K562 (cell line): ENCODE results near the gene GPN1. TPM values are rescaled to one million over a fixed set of nuclear protein-coding genes. Genes with fewer than 3 reads are reported as not detected.

ENCODE experiments used
- HBP1 ChIP-seq: fragments of 450-650 bp; formaldehyde crosslinking; IDR thresholded peaks from 2 replicates; pipeline ENCODE4 v1.4.0; 2022; ENCODE audit warnings: missing genetic modification characterization
- HMGXB4 ChIP-seq: sonication (generic); formaldehyde crosslinking; IDR thresholded peaks from 2 replicates; pipeline ENCODE4 v1.8.1; 2023; ENCODE audit warnings: mild to moderate bottlenecking, missing genetic modification reagents
- ILK ChIP-seq: fragments of 450-650 bp; IDR thresholded peaks from 2 replicates; pipeline ENCODE4 v1.6.1; 2016; ENCODE audit warnings: missing genetic modification characterization, low read depth, mild to moderate bottlenecking, missing compliant biosample characterization, moderate library complexity, borderline replicate concordance
- IRF2 ChIP-seq: sonication (generic); formaldehyde crosslinking; IDR thresholded peaks from 2 replicates; pipeline ENCODE4 v1.8.1; 2022; ENCODE audit warnings: mild to moderate bottlenecking, missing genetic modification reagents
- NR4A1 ChIP-seq, 2 experiments: fragments of 250-450 bp in 1 of 2; fragments of 450-650 bp in 1 of 2; sonication (Bioruptor Pico) in 1 of 2; IDR thresholded peaks; 2 replicates each; pipeline versions ENCODE4 v1.4.0 to v1.6.1; 2016 to 2020; ENCODE audit warnings: mild to moderate bottlenecking in 2 of 2, missing compliant biosample characterization in 1 of 2, missing genetic modification characterization in 1 of 2, moderate library complexity in 1 of 2
- PBX2 ChIP-seq, 2 experiments: IDR thresholded peaks in 1 of 2; conservative IDR thresholded peaks in 1 of 2; 2 replicates each; pipeline ENCODE4 v1.6.1; 2016; ENCODE audit warnings: low read depth in 2 of 2, mild to moderate bottlenecking in 1 of 2, missing compliant biosample characterization in 1 of 2, missing genetic modification characterization in 1 of 2, moderate library complexity in 1 of 2
- ZMIZ1 ChIP-seq, 2 experiments: fragments of 150-350 bp in 1 of 2; IDR thresholded peaks; 2 replicates each; pipeline ENCODE4 v1.6.1; 2012 to 2016; ENCODE audit warnings: low read depth in 2 of 2, low read length in 2 of 2, mild to moderate bottlenecking in 1 of 2, moderate library complexity in 1 of 2
- ZNF282 ChIP-seq: sonication (generic); formaldehyde crosslinking; IDR thresholded peaks from 2 replicates; pipeline ENCODE4 v1.8.1; 2023; ENCODE audit warnings: missing genetic modification reagents
- polyA plus RNA-seq, 8 experiments: library from polyadenylated mRNA; depleted of rRNA in 4 of 8; stranded (reverse) in 5 of 8; unstranded in 3 of 8; fragments of >200 nt; fragmentation: Nextera tagmentation in 2 of 8; fragmentation: Illumina TruSeq in 1 of 8; extraction: Ambion mirVana in 2 of 8; extraction: Trizol in 1 of 8; gene quantifications; 2 replicates each; pipeline versions ENCODE4 v1.2.1 to v1.2.3, GENCODE V29; 2011 to 2014; ENCODE audit warnings: inconsistent platforms in 1 of 8, missing spikeins in 1 of 8
- total RNA-seq, 7 experiments: library from RNA; depleted of rRNA in 6 of 7; stranded (reverse); fragments of >200 nt in 6 of 7; fragmentation: Illumina TruSeq in 2 of 7; extraction: Trizol in 2 of 7; gene quantifications; 2 replicates each; pipeline versions ENCODE4 v1.2.1 to v1.2.3, GENCODE V29; 2011 to 2021; ENCODE audit warnings: low replicate concordance in 1 of 7
- TF ChIP-seq, protein P1 (sequence below): fragments of 450-650 bp; formaldehyde crosslinking; IDR thresholded peaks from 2 replicates; pipeline ENCODE4 v1.4.0; 2020; ENCODE audit warnings: mild to moderate bottlenecking
- TF ChIP-seq, protein P2 (sequence below): fragments of 250-450 bp; sonication (Bioruptor Pico); IDR thresholded peaks from 2 replicates; pipeline ENCODE4 v1.4.0; 2020; ENCODE audit warnings: mild to moderate bottlenecking, moderate library complexity, borderline replicate concordance

The GPN1 gene
- total and polyA plus RNA-seq, 9 of the 15 experiments (the other 6 are each of a cell fraction or from before 2014, with no cell fraction given) = 23.4 to 171 (median 48.2) TPM

GRCh38 chr2:27683390-27684071, 54.7 kb downstream of the GPN1 start (continued):
- TF ChIP-seq HBP1 (no peak), ILK (tag) (no peak), PBX2 (CRISPR knock-in tag; IDR thresholded peaks at IDR 0.05; ENCODE audit: low read depth) (no peak), PBX2 (tag; conservative IDR thresholded peaks at IDR 0.05; ENCODE audit: low read depth) (no peak; the same call in 1 of the 2 replicates), NR4A1 (CRISPR knock-in tag; IDR thresholded peaks at IDR 0.05) (no peak), NR4A1 (tag; IDR thresholded peaks at IDR 0.05) (no peak), ZNF282 (CRISPR knock-in tag) (no peak), IRF2 (CRISPR knock-in tag) (no peak), HMGXB4 (CRISPR knock-in tag) (no peak), ZMIZ1 (IDR thresholded peaks at IDR 0.05; ENCODE audit: low read depth in 2 of 2, low read length in 2 of 2) (no peak)
- TF ChIP-seq, protein P1, sequence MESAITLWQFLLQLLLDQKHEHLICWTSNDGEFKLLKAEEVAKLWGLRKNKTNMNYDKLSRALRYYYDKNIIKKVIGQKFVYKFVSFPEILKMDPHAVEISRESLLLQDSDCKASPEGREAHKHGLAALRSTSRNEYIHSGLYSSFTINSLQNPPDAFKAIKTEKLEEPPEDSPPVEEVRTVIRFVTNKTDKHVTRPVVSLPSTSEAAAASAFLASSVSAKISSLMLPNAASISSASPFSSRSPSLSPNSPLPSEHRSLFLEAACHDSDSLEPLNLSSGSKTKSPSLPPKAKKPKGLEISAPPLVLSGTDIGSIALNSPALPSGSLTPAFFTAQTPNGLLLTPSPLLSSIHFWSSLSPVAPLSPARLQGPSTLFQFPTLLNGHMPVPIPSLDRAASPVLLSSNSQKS = no peak
- TF ChIP-seq, protein P2, sequence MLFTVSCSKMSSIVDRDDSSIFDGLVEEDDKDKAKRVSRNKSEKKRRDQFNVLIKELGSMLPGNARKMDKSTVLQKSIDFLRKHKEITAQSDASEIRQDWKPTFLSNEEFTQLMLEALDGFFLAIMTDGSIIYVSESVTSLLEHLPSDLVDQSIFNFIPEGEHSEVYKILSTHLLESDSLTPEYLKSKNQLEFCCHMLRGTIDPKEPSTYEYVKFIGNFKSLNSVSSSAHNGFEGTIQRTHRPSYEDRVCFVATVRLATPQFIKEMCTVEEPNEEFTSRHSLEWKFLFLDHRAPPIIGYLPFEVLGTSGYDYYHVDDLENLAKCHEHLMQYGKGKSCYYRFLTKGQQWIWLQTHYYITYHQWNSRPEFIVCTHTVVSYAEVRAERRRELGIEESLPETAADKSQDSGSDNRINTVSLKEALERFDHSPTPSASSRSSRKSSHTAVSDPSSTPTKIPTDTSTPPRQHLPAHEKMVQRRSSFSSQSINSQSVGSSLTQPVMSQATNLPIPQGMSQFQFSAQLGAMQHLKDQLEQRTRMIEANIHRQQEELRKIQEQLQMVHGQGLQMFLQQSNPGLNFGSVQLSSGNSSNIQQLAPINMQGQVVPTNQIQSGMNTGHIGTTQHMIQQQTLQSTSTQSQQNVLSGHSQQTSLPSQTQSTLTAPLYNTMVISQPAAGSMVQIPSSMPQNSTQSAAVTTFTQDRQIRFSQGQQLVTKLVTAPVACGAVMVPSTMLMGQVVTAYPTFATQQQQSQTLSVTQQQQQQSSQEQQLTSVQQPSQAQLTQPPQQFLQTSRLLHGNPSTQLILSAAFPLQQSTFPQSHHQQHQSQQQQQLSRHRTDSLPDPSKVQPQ (CRISPR knock-in tag) = no peak
